Retina (tissue), 1 donor: Measurements from ENCODE around the gene EPB42.
"Not testable (repeated sequence)": the region's sequence is repeated elsewhere in the genome, so short reads cannot be mapped to it uniquely, and the experiment has no call there.

ENCODE experiments used
- DNase-seq: peaks from one replicate; pipeline ENCODE4 v3.0.0-alpha.2; 2016

Gene EPB42

DNA sequence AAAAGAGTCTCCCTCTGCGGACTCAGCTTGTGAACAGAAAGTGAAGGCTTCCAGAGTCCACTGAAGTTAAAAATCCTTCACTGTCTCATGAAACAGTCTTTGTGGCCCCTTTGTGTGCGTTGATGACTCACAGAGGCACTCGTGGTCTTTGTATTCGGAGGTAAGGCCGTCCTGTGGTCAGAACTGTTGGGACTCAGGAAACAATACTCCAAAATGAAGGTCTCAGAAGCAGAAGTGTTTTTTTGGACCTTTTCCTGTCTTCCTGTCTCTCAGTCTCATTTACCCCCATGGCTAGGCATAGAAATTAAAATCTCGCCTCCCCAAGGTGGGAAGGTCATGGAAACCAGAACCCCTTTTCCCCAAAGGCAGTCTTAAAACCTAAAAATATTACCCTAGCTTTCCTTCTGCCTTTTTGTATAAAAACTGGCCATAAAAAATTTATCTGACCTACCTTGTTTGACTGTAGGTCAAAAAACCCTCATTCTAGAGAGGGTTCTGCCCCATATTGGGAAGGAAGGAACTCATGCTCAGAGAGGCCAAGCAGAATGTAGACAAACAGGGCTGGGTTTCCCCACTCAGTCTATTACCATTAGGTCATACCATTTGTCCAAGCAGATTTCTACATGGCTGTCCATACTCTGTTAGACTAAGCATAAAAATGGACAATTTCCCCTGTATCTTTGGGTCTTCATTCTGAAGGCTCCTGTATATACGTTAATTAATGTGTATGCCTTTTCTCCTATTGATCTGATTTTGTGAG, 19.1 kb upstream of the EPB42 start:
- DNase-seq, result no peak

DNA sequence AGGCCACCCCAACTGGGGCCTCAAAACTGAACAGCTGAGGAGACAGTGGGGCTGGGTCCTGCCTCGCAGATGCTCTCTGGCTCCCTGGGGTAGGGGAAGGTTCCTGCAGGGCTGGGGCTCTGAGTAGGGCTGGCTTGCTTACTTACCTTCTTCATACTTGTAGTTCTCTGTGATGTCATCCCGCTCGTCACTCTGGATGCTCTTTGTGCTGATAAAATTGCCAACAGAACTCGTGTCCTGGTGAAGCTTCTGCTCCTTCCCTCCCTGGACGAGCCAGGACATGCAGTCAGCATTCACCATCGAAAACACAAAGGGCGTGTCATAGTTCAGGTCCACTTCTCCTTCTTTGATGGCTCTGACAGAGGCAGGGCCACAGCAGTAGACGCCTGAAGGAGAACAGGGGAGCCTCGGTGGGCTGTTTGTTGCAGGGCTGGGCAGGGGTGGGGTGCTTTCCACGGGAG, 17.9 kb upstream of the EPB42 start:
- no peak for DNase-seq

DNA sequence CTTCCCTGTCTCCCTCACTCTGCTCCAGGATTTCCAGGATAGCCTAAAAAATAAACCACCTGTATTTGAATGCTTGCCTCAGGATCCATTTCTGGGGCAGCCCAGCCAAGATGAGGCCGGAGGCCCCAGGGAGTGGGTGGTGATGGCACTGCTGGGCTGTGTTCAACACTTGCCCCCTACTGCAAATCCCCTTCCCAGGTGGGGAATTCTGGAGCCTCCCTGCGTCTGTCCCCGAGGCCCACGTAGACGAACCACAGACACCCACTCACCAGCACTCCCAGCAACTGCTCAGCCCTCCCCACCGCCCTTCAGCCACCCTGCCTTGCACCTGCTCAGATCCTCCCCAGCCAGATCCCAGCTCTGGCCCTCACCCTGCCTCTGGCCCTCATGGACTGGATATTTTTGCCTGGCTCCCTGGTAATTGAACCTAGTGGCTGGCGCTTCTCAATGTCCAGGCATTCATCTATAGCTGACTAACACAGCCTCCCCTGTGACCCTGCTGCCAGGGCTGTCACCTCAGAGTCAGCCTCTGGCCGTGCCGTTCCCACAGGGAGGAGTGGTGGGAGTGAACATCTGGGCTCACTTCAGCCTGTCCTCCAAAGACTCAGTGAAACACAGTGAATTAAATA, 17.1 kb upstream of the EPB42 start:
- no peak for DNase-seq

DNA sequence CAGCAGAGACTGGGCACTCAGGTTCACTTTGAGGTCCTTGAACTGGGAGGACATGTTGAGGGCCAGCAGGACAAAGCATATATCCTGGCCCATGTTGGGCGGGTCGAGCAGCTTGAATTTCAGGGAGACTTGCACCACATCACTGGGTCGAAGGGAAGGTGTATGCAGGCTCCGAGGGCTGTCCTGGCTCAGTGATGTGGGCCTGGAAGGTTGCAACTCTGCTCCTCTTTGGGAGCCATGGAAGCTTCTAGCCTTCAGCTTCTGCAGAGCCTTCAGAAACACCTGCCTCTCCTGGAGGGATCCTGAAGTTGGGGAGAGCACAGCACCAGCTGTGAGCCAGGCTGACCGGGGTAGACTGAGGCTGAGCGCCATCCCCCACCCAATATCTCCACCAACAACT, 14.7 kb upstream of the EPB42 start:
- DNase-seq, result no peak

DNA sequence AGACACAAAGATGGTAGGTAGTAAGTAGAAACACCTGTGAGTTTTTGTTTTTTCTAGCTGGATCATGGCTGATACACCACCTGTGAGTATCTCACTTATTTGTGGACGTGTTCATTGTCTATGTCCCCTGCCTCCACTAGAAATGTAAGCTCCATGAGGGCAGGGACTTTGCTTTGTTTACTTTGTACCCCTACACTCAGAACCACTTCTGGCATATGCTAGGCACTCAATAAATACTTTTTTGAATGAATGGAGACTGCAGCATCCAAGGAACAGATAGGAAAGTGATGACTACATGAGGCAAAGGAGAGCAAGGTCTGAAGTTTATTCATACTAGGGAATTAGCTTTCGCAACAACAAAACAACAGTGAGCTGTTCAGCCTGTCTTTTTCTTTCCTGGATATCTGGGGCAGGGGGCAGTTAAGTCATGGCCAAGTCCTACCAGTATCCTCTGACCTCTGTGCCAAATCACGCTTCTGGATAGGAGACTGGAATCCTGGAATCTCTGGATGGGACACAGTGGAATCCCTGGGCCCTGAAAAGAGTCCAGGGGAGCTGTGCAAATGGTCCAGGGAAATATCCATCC, 11.6 kb upstream of the EPB42 start:
- no peak for DNase-seq

DNA sequence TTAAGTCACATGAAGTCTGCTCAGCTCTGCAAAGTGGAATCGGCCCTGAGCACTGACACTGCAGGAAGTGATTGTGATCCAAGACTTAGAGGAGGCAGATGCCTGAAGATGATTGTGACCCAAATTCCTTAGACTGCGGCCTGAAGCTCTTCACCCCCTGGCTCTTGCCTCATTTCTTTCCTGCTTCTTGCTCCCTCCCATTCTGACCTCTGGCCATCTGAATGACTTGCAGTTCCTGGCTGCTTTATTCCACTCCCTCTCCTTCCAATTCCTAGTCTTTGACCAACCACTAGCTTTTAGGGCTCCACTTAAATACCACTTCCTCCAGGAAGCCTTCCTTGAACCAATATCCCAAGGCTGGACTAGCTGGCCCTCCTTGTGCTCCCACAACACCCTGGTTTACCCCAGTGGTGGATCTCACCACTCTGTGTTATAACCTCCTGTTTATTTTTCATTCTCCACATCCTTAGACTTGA, 9.9 kb upstream of the EPB42 start:
- no peak for DNase-seq

DNA sequence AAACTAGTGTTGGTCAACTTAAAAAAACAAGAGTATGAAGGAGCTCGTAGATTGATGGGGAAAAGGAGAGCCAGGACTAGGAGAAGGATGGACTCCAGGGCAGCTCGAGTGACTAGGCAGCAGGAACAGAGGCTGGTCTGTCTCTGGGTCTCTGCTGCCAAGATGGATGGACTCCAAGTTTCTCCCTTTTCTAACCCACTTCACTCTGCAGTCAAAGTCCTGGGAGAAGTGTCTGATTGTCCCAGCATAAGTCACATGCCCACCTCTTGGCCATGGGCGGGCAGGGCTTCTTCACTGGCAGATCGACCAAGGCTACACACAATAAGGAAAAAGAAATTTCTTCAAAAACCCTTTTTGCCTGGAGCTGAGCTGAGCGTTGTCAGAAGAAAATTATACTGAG, 9.2 kb upstream of the EPB42 start:
- DNase-seq, result no peak

DNA sequence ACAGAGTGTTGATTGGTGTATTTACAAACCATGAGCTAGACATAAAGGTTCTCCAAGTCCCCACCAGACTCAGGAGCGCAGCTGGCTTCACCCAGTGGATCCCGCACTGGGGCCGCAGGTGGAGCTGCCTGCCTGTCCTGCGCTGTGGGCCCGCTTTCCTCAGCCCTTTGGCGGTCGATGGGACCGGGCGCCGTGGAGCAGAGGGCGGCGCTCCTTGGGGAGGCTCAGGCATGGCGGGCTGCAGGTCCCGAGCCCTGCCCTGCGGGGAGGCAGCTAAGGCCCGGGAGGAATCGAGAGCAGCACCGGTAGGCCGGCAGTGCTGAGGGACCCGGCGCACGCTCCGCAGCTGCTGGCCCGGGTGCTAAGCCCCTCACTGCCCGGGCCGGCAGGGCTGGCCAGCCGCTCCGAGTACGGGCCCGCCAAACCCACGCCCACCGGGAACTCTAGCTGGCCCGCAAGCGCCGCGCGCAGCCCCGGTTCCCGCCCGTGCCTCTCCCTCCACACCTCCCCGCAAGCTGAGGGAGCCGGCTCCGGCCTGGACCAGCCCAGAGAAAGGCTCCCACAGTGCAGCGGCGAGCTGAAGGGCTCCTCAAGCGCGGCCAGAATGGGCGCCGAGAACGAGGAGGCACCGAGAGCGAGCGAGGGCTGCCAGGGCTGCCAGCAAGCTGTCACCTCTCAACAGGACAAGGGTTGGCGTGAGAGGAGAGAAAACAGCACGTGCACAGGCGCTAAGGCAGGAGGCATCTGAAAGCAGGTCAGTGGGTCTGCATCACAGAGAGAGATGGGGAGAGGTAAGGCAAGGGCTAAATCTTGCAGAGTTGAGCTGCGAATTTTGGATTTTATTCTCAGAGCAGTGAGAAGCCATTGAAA, 5.9 kb upstream of the EPB42 start:
- no peak for DNase-seq

DNA sequence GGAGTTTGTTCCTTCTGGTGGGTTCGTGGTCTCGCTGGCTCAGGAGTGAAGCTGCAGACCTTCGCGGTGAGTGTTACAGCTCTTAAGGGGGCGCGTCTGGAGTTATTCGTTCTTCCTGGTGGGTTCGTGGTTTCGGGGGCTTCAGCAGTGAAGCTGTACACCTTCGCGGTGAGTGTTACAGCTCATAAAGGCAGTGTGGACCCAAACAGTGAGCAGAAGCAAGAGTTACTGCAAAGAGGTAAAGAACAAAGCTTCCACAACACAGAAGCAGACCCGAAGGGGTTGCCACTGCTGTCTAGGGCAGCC, 5.1 kb upstream of the EPB42 start:
- not testable (repeated sequence) for DNase-seq

DNA sequence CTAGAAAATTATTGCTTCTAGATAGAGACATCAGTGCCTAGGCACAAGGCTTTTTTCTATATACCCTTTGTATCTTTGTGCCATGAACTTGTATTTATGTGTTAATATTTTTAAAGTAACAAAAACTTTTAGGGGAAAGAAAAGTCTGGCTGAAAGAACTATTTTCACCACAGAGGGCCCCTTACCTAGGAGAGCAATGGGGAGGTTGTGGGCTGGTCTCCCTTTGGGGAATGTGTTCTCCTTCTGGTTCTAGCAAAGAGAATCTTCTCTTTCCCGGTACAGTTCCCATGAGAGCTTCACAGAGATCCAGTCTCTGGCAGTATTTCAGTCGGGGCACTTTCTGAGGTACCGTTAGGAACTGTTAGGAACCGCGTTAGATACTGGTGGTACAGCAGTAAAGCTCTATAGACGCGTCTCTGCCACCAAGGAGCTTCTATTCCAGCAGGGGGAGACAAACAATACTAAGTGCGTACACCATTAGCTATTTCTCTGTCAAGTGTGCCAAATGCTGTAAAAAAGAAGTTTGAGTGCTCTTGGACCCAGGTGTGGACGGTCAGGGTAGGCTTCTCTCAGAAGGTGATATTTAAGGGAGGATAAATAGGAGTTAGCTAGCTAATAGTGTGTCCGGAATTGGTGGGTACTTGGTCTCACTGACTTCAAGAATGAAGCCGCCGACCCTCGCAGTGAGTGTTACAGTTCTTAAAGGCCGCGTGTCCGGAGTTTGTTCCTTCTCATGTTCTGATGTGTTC, 4.6 kb upstream of the EPB42 start:
- DNase-seq, result peak; percentile 49

DNA sequence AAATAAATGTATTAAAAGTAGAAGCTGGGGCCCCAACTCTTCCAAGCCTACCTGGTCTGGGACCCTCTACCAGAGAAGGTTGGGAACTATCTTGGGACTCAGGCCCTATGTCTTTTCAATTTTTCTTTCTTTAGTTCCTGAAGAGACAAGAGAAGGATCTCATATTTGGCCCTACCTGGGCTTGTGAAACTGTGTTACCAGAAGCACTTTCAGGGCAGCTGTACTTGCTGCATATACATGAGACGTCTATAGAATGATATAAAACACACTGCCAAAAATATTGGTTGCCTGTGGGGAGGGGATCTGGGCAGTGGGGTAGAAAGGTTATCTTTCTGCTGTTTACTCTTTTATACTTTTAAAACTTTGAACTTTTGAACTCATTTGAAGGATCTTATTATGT, 604 bp upstream of the EPB42 start:
- no peak for DNase-seq

DNA sequence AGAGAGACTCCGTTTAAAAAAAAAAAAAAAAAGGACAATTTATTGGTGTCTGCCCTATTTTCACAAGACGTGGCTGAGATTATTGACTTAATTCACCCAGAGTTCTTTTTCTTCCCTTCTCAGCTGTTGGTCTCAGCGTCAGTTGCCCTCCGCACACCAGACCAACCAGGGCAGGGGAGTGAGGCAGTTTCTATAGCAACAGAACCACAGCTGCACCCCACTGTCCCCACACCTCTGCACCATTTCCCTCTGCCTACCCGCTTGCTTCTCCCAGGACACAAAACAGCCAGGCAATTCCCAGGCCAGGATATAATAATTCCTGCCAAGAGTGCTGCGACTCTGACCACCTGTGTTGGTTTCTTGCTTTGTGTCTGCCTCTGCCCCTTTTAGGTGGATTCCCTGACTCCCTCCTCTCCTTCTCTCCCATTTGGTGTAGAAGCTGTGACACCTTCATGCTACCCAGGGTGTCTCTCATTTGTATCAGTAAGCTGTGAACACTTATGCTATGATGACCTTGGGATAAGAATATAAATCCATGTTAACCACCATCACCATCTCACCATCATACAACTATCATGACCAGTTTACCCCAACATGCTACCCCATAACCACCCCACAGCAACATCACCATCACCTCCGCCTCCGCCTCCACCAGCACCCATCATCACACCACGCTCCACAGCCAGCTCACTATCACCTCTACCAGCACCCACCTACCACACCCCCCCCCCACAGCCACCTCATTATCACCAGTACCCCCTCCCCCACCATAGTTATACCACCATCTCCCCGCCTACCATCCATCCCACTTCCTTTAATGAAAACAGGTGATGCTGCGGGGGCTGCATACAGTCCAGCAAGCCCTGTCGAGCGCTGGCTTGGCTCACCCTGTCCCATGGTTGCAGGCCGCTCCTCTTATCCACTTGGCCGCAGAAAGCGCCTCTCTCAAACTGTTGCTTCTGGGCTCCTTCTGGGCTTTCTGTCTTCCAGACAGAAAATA, 589 bp downstream of the EPB42 start:
- DNase-seq, result no peak

DNA sequence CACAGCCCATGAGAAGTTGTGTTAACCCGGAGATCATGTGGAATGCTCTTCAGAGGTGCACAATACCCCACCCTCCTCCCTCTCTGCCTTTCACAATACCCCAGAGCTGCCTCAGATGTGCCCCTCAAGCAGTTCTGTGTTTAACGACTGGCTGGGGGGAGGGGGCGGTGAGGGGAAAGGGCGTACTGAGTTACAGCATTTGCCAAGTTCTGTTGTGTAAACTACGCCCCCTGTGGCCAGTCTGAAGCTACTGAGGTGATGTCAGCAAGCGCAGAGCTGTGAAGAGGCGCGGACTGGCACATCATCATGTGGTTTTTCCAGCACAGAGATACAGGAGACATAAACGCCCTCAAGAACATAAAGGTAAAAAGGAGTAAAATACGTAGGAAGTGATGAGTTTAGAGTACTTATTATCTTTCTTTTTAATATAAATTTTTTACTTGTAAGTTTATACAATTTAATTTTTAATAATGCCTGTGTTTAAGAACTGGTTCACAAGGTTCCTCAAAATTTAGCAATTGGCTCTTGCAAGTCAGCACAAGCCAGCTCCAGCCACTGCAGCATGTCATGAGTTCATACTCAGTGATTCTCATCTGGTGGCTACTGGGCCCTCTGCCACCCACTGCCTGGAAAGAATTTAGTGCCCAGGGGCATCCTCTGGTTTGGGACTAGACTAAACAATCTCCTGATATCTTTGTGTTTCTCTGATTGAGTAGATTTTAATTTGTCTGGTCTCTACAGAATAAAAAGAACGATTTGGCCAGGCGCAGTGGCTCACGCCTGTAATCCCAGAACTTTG, 1.7 kb downstream of the EPB42 start:
- DNase-seq, result no peak

DNA sequence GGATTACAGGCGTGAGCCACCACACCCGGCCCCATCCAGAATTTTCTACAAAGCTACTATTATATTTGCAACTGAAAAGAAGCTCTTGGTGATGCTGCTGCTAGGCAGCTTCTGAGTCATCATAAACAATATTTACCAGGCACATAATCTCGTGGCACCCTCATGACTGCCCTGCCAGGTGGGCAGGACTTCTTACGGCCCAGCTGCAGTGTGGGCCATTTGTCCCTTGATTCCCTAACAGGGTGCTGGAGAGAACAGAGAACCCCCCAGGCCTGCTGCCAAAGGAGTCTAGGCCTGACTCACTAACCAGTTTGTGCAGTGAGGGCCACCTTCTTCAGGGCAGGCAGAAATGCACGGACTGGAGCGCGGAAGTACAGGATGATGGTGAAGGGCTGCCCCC, 4.9 kb downstream of the EPB42 start:
- no peak for DNase-seq

DNA sequence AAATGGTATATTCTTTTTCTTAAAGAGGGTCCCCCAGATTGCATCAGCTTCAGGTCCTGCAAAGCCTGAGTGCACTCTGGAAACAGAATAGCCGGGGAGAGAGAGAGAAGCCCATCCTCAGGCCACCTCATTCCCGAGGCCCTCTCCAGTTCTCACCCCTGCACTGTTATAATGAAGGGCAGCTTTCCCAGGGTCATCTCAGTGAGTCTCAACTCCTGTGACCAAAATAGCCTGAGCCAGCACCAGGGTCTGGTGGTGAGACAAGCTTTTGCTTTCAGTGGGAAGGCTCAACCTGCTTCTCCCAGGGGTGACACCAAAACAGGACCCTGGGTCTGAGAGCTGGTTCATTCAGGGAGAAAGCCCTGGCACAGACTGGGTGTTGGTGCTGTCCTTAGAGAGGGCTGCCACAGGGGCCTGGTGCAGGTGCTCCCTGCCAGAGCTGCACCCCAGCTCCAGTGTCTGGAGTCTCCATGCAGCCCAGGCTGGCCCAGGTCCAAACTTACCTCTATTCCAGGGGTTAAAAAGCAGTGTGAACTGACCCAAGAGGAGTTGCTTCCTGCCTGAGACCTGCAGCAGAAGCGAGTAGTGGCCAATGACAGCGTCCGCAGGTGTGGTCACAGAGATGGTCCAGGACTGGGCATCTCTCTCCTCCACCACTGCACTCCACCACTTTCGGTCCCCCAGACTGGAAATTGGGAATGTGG, 6.1 kb downstream of the EPB42 start:
- no peak for DNase-seq

DNA sequence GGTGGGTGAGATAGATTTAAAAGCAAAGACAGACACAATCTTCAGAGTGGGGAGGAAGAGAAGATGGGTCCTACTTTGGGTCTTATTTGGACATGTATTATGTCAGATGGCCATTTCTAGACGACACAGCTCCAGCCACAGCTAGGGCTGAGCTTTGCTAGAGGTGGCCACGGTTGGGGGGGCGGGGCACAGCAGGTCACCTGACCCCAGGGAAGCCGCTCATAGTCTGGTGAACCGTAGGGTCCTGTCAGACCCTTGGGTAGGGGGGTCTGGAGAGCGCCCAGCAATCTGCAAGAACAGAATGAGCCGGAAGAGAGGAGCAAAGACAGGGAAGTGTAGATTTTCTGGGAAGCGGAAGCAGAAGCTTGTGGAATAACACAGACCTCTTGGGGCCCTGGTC, 6.6 kb downstream of the EPB42 start:
- DNase-seq, result no peak

DNA sequence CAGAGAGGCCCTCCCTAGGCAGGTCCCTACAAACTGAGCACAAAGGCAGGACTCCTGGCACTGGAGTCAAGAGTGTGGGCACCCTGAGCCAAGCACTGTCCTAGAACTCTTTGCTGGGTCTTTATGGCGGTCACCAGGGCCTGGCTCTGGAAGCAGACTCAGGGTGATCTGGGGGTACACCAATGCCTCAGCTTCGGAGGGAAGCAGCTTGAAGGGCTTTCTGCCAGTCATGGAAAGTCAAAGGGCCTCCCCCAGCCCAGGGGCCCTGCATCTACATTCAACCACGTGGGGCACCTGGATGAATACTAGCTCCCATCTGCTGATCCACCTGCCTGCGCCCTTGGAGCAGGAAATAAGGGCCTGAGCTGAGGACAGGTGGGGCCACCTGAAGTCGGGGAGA, 7.4 kb downstream of the EPB42 start:
- DNase-seq, result no peak

DNA sequence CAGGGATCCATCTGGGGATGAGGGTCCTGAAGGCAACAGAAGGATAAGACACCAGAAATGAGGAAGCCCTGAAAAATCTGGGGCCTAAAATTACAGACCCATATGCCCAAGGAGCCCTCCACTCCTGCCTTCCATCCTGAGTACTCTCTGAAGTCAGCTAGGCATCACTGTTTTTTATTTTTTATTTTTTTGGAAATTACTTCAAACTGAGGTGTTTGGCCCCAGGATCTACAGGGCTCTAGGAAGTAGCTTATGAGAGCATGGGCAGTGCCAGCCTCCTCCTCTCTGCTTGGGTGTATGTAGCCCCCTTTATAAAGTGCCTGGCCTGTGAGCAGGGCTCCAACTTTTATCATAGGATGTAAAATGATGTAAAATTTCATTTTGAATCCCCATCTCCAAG, 7.9 kb downstream of the EPB42 start:
- no peak for DNase-seq

DNA sequence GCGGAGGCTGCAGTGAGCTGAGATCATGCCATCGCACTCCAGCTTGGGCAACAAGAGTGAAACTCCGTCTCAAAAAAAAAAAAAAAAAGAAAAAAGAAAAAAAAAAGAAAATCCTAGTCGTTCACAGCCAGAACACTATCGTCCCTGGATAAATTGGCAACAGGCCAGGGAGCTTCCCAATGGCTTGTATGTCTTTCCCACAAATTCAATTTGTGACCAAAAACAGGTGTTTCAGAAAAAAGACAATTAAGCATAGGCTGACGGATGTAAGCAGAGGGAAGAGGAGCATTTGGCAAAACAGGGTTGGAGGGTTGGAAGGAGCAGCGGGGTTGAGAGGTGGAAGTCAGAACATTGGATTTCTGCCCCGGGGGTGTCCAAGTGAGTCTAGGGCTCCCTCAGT, 8.5 kb downstream of the EPB42 start:
- DNase-seq, result no peak

DNA sequence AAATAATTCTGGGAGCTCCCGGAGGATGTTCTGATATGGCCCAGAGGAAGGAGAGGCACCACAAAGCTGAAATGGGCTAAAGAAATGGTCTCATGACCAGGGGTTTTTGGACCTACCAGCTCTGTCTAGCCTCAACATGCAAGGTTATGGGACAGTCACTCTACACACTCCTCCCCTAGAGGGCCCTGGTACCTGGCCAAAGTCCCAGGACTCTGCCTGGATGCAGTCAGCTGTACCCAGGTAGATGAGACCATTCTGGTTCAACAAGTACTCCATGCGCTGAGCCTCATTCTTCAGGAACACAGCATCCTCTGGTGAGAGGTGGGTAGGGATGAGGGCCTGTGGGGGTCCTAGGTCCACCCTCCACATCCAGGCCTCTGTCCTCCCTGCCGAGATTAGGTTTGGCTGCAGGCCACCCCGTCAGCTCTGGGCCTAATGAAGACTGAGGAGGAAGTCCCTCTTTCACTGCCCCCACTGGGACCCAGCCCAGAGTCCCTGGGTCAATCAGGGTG, 9.5 kb downstream of the EPB42 start:
- DNase-seq, result no peak
